Epidermal melanocyte (primary cell): ENCODE data around the gene LDLRAD3.
"Not testable (repeated sequence)": the region's sequence is repeated elsewhere in the genome, so short reads cannot be mapped to it uniquely, and the experiment has no call there.

Experiments used
- DNase-seq: peaks from one replicate; pipeline ENCODE4 v3.0.0; 2011; ENCODE audit warnings: low spot score; ENCODE audit not compliant: insufficient read length

The LDLRAD3 gene

DNA sequence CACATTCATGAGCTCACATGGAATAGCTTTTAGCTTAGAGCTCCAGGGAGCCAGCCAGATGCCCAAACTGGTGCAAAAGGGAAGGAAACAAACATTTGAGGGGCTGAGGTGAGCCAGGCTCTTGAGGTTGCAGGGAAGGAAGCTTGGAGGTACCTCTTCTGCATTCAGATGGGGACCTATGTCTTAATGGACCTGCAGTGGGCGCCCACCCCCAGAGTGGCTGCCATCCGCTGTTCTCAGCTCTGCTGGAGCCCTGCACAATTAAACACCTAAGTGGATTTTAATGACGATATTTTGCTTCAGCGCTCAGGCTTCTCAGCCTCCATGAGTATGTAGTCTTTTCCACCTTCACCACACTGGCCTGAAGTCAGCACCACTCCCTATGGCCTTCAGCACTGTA is 100.8 kb downstream of the LDLRAD3 start:
- no peak for DNase-seq

DNA sequence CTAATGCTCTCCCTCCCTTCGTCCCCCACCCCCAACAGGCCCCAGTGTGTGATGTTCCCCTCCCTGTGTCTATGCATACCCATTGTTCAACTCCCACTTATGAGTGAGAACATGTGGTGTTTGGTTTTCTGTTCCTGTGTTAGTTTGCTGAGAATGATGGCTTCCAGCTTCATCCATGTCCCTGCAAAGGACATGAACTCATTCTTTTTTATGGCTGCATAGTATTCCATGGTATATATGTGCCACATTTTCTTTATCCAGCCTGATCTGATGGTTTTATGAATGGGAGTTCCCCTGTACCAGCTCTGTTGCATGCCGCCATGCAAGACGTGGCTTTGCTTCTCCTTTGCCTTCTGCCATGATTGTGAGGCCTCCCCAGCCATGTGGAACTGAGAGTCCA is 102.1 kb downstream of the LDLRAD3 start:
- not testable (repeated sequence) for DNase-seq

DNA sequence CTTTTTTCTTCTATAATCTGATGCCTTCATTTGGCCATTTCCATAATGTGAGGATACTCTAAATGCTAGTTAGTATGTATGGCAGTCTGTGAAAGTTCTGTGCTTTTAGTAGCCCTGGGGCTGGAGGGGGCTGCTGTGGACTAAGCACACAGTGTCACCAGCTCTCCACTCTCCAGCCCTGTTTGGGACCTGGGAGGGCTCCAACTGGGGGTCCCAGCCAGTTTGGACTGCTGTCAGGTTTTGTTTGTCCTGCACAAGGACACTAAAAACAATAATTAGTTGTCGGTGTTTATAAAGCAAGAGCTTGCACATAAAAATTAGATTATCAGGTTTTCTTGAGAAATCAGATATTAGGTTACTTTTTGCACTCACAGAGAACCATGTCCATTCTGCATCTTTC is 103.1 kb downstream of the LDLRAD3 start:
- no peak for DNase-seq

DNA sequence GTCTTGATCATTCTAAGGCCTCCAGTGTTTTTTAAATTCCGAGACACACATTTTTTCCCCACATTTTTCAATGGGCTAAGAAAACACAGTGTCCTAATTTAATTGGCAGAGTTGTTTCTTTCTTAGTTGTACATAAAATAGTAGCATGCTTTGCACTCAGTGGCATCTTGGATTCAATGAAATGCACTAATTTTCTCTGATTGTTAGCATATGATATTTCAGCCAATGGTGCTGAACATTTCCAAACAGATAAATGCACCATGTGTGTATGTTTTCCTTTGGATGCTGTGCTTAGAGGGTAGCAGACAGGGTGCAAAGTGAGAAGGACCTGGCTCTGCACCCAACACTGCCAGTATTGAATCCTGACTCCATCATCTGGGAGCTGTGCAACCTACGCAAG is 103.5 kb downstream of the LDLRAD3 start:
- no peak for DNase-seq

DNA sequence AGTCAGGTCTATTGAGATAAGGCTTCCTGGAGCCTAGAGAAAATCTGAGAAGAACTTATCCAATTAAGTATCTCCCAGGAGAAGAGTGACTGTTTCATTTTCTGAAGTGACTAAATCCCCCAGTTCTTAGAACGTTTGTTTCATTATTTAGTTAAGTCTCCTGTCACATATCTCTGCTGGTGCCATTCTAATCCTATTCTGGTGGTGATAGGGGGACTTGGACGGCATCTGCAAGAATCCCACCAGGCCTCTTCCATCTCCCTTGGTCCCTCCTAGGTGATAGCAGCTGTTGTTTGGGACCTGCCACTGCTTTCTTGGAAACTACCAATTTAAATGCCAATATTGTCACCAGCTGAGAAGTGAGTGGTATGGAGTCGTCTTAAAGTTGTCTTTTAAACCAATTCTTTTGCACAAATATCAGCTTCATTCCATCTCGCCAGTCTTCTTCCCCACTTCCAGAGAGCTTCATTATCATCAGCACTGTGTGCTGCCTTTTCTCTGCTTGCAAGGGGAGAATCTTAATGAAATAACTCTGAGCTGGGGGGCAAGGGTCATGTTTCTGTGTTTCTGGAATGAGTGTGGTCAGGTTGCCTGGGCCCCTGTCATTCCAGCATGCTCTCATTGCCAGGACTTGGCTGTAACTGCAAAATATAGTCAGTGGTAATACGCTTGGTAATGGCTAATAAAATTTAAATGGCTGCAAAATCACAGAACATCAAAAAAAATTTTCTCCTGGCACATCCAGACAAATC is 104.8 kb downstream of the LDLRAD3 start:
- DNase-seq: no peak

DNA sequence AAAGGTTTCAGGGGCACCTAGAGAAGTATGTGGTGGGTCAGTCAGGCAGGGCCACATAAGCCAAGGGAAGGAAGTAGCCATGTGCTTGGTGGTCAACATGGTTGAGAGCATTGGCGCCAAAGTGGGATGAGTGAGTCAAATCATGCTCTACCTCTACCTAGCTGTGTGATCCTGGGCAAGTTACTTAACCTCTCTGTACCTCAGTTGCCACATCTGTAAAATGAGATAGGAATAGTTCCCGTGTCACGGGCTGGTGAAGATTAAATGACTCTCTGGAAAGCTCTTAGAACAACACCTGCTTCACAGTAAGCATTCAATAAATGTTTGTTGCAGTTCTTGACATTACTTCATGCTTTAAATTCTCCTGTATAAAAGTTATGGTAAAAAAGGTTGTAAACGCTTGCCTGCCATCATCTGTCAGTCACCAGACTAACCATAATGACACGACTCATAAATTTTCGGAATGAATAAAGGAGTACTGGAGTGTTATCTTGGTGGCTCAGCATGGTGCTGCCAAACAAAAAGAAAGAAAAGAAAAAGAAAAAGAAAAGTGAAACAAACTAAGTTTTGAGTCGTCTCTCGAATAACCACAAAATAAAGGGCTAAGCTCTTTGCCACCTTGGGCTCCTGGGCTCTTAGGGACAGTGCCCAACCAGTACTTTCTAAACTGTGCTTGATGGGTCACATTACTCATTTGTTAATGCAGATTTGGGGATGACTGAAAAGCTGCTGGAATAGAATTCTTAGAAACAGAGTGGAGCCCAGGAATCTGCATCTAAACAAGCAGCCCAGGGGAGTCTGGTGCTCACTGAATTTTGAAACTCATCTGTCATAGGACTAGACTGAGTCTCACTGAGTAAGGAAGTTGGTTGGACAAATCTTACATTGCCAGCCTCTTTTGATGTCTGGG is 107.6 kb downstream of the LDLRAD3 start:
- no peak for DNase-seq

DNA sequence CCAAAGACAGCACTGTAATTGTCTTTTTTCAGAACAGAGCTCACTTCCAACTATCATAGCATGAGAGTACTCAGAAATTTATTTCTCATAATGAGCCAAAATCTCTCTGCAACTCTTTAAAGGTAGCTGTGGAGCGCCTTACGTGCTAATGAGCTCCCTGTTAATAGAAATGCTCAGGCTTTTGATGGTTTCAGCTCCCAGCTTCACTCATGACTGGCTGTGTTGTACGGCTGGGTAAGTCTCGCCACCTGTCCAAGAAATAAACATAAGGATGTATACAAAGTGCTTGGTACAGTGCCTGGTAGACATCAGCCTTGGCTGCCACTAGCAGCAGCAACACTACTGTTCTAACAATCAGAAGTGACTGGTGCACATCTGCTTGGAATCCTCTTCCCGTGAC is 109.4 kb downstream of the LDLRAD3 start:
- DNase-seq: no peak

DNA sequence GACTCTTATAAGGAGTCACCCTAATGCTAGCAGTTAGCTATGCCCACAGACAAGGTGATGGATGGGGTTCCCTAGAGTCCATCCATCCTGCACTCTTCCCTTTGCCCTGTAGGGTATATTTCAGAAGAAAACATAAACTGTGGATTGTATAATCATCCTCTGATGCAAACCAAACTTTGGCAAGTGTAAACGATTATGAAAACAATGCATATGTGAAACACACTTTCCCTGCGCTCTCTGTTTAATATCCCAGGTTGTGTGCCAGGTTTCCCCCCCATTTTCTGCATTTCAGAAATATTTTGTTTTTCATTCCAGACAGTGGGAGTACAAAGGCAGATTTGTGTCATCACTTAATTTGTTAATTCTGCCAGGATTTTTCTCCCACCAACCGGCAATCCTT is 110.0 kb downstream of the LDLRAD3 start:
- no peak for DNase-seq

DNA sequence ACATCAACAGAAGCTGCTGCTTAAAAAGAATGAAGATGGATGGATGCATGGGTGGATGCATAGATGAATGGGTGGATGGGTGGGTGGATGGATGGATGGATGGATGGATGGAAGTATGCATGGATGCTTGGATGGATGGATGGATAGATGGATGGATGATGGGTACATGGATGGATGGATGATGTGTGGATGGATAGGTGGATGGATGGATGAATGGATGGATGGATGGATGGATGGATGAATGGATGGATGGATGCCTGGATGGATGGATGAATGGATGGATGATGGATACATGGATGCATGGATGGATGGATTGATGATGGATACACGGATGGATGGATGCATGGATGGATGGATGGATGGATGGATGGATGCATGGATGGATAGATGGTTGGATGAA is 110.8 kb downstream of the LDLRAD3 start:
- no peak for DNase-seq

DNA sequence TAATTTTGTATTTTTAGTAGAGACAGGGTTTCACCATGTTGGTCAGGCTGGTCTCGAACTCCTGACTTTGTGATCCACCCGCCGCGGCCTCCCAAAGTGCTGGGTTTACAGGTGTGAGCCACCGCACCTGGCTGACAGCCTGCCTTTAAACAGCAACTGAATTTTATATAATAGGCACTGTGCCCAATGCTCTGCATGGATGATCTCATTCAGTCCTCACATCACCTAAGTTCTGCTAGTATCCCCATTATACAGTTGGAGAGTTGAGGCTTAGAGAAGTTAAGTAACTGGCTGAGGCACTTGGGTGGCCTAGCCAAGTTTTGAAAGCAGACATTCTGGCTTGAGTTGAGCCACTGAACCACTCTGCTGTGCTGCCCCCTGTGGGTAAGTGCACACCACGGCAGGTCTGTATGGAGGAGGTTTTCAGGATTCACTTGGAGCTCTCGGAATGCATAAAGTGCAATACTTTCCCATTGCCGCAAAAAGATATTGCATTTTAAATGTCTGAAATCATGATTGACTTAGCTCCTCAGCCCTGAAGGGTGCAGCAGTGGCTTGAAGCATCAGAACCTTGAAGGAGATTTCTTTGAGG is 112.4 kb downstream of the LDLRAD3 start:
- no peak for DNase-seq

DNA sequence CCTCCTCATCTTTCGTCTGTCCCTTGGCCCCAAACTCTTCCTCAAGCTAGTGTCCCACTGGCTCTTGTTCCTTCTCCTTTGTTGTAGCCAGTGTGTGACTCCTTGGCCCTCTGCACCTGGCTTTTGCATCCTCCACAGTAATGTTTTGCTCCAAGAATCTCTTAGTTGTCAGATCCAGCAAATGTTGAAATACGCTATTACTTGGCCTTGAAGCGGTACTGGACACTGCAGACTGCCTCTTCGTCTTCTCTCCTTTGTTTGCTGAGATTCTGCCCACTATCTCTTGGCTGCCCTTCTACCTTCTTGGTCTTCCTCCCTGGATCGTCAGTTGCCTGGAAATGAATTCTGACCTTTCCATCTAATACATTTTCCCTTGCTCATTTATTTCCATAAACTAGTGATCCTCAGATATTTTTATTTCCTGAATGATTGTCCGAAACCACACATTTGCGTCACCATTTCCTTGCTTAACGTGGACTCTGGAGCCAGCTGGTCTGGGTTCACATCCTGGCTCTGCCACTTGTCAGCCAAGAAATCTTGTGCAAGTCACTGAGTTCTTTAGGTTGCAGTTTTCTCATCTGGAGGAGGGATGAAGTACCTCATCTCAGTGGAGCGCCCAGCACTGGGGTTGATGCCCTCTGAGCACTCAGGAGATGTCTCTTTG is 113.6 kb downstream of the LDLRAD3 start:
- DNase-seq: no peak

DNA sequence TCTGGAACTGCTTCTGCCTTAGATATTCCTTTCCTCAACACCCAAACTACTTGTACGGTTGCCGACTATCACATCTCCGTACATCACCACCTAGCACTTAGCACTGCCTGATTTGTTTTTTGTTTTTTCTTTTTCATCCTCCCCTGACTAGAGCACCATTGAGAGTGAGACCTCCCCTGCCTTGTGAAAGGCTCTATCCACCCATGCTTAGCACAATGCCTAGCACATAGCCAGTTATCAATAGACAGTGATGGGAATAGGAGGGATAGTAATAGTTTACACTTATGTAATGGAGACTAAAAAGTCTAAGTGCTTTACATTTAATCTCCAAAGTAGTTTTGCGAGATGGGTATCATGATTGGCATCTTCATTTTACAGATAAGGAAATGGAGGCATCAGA is 115.8 kb downstream of the LDLRAD3 start:
- no peak for DNase-seq

DNA sequence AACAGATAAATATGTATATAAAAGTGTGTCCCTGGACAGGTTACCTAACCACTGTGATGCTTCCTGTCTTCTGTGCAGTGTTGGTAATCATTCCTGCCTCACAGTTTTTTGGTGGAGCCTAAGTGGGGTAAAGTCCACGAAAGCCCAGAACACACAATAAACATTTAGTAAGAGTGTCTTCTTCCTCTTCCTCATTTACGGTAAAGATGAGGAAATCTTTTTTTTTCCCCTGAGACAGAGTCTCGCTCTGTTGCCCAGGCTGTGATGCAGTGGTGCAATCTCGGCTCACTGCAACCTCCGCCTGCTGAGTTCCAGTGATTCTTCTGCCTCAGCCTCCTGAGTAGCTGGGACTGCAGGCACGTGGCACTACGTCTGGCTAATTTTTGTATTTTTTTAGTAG is 117.1 kb downstream of the LDLRAD3 start:
- no peak for DNase-seq

DNA sequence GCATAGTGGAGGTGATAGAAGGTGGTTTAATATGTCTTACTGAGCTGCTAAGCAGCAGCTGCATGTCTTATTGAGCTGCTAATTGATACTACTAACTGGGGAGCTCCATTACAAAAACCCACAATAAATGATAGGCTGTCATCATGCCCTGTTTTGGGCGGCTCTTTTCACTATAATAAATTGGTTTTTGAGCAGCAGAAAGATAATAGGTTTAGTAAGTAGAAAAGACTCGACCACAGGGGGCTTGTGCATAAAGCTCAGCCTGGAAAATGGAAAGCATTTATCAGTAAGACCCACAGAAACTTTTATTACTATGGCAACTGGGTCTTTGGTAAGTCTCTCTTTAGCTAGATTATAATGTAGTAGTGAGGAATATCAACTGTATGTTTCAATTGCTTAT is 117.6 kb downstream of the LDLRAD3 start:
- DNase-seq: no peak

DNA sequence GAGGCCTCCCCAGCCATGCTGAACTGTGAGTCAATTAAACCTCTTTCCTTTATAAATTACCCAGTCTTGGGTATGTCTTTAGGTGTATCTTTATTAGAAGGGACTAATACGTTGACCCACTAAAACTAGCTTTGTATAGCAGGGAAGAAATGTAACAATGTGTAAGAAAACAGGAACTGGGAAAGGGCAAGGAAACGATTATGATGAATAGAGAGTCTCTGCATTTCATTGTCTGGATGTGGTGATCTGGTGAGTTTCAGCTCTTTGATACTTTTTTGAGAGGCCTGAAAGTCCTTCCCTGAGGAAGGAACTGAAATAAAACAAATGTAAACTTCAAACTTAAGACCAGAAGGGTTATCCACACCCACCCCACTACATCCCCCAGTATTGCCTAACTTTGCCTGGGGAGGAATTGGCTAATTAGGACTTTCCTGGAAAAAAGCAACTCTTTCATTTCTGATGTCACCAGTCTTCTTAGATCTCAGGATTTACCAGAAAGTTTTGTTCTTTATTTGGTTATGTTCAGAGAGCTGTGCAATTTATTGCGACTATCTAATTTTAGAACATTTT is 119.0 kb downstream of the LDLRAD3 start:
- DNase-seq: no peak

DNA sequence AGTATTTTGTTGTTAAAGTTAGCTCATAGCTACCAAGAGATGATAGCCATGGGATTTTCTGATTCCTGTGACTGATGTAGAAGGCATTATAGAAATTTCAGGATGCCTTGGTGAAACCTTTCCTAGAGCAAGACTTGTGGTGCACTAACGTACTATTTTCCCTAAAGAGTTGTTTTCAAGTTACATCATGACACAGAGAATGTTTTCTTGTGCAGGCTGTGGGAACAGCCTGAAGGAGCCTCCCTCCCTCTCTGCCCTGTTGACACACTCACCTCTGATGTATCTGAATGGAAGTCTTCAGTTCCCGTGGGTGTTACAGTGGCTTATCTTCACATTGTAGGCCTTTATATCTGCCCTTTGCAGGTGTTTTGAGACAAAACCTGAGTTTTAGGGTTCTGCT is 121.6 kb downstream of the LDLRAD3 start:
- no peak for DNase-seq

DNA sequence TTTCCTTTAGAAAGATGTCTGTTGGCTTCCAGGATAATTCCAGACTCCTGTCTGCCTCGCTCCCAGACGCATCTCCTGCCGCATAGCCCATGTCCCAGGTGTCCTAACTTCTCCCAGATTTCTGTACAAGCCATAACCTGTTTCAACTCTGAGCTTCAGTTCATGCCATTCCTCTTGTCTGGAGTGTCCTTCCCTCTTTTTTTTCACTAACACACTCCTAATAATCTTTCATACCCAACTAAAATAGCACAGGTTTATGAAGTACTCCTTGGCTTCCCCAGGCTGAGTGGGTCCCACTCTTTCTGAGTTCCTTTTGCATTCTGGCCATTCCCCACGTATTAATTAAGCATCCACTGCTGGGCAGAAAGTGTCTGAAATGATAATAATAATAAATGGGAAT is 123.0 kb downstream of the LDLRAD3 start:
- no peak for DNase-seq

DNA sequence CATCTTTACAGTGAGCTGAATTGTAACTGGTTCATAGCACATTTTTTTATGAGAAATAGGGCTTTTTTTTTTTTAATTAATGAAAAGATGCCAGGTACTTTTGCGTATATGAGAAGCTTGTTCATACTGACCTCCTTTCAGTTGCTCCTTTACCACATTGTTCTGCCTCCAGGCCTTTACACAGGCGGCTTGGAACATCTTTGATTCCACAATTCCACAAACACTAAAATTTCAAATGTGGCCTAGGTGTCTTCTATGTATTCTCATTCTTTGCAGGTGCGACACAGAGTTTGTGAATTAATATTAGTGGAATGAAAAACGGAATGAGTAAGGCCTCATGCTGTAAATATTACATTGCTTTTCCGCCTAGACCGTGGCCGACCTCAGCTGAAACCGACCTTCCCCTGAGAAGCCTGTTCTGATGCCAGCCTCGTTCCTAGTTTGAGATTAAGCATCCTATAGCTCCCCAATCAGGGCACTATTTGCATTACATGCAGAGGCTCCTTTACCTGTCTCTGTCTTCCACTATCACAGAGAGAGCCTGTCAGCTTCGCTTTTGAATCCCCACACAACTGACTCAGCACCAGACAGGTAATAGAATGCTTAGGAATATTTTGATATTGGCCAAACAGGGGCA is 125.8 kb downstream of the LDLRAD3 start:
- no peak for DNase-seq

DNA sequence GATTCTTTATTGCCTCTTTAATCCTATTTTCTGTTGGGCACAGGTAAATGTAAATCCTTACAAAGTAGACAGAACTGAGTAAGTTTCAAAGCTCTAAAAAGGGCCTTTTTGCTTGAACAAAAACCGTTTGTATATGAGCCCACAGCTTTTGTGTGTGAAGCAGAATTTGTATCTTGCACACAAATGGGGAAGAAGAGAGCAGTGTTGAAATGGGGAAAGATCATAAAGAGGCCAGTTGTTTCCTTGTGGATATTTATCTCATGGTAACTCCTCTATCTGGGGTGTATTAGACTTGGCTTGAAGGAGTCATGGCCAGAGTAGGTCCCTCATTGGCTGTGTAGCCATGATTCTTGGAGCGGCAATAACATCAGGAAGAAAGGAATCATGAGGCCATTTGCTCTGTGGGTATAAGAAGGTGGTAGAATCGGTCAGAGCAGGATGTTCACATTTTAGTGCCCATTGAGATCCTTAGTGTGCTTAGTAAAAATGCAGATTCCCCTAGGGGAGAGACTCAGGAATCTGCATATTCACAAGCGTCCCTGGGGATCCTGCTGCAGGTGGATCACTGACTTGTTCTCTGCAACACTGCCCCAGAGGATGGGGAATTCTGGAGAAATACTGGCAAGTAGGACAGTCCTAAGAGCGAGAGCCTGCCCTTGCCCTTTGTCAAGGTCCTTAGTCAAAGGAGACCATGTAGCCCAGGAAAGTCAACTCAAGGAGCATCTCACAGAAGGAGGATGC is 126.5 kb downstream of the LDLRAD3 start:
- DNase-seq: no peak

DNA sequence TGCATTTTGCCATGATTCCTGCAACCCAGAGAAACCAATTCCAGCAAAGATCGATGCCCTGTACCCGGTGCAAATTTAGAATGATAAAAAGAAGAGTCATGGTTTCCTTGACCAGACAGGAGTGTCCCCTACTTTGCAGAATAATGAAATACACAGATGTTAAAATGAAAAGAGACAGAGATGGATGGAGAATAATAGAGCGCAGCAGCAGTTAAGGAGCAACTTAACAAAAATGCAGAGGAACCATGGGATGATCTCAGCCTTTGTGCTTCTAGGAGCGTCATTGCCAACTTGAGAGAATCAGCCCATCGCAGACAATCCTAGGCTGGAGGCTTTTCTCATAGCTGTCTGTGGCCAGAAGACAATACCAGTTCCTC is 127.1 kb downstream of the LDLRAD3 start:
- DNase-seq: no peak
